Stimulated activated CD4-positive, alpha-beta T cell treated with anti-CD3 and anti-CD28 coated beads, Interleukin-1b, Interleukin-23, amount 100 ng/mL, for 48 hours (primary cell): ENCODE measurements around the gene PRR7.

Experiments
- DNase-seq: peaks from one replicate; pipeline ENCODE4 v3.0.0-alpha.2; 2020

Gene PRR7

DNA sequence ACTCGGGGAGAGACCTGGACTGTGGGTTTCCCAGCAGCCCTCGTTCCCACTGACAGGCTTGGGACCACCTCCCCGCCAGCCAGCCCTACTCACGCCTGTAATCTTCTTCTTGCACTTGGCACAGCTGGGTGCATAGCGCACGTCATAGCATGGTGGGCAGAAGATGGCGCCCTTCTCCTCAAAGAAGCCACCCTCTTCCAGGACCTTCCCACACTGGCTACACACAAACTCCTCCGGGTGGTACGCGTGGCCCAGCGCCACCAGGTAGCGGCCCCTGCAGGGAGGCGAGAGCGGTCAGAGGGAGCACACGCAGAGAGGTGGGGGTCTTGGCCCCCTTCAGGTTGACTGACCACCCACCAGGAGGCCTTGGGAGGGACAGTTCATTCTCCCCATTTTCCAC, 41.4 kb downstream of the PRR7 start:
- no peak for DNase-seq

GRCh38 chr5:177489119-177489716, 42.6 kb downstream of the PRR7 start:
- DNase-seq: no peak

- no peak for DNase-seq
These were observed 43.8 kb downstream of the PRR7 start for GRCh38 chr5:177490311-177490991.

- no peak for DNase-seq
These were observed 44.4 kb downstream of the PRR7 start for GRCh38 chr5:177490992-177491391.

GRCh38 chr5:177491429-177491945, 44.9 kb downstream of the PRR7 start:
- DNase-seq: peak; percentile 52

- DNase-seq: no peak
These were observed 45.6 kb downstream of the PRR7 start for GRCh38 chr5:177491983-177492746.

DNA sequence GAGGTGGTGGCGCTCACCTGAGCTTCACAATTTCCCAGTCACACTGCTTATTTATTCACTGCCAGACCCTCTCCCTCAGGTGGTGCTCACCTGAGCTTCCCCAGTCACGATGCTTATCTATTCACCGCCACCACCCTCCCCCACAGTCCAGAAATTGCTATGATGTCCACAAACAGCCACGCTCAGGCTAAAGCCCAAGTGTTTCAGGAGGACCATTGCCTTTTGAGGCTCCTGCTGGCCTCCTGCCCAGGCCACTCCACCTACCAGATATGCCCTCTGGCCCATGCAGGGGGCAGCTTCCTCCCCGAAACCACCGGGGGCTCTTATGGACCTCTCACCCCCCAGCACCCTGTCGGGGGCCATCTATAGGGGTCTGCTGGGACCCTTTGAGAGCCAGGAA, 46.2 kb downstream of the PRR7 start:
- no peak for DNase-seq

GRCh38 chr5:177493795-177494345, 47.3 kb downstream of the PRR7 start:
- no peak for DNase-seq

DNA sequence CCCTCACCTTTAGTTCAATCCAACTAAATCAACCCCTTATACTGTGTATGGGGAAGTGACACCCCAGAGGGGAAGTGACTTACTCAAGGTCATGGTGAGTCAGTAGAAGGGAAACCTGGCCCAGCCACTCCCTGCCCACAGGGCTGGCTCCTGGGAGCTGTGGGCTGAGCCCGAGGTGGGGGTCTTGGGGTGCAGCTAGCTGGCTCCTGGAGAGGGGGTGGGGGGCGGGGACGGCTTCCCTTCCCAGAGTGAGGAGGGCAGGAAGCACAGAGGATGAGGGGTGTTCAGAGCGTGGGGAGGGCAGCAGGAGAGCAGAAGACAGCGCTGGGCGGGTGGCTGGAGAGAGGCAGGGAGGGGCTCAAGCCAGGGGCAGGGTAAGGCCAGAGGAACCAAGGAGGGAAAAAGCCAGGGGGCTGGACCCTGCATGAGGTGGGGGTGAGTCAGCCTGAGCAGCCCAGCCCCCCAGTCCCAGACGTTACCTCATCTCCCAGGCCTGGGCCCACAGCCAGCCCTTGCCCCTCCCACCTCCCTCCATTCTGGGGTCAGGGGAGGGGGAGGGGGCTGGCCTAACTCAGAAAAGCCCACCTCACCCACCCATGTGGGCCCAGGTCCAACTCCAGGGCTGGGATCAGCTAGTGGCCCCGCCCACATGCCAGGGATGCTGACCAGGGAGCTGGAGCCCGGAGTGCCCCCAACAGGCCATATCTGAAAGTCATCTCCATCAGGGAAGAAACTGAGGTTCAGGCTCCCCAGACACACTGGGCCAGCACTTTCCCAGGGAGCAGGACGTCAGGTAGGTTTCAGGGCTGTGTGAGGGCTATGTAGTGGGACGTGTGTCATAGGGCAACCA, 48.0 kb downstream of the PRR7 start:
- peak; percentile 40 for DNase-seq

DNA sequence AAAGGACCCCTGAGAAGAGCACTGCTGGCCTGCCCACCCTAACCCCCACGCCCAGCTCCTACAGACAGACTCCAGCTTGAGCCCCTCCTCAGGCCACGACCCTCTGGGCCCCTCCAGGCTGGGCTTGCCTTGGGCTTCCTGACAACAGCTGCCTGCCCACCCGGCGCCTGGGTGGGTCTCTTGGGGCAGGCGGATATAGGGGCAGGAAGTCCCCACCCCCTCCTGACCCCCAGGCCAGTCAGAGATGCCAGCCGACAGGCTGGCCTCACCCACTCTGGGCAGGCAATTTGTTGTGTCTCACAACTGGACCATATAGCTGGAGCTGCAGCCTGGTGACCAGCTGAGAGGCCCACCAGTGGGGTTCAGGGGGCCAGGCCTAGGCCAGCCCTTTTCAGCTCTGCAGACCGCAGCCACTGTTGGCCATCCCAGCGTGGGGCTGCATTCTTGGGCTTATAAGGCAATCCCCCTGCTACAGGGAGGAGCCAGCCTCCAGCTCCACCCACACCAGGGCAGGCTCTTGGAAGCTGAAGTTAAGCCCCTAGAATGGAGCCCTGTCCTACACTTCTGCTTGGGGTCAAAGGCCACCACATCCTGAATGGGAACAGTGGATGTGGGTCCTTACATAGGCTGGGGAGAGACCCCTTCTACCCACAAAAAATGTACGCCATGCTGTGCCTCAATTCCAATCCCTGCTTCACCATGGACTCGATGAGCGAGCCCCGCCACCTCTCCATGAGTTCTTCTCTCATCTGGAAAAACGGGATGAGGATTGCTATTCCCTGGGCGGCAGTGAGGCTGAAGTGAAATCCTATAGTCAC, 48.8 kb downstream of the PRR7 start:
- no peak for DNase-seq

- no peak for DNase-seq
These were observed 49.6 kb downstream of the PRR7 start for GRCh38 chr5:177496070-177496726.

DNA sequence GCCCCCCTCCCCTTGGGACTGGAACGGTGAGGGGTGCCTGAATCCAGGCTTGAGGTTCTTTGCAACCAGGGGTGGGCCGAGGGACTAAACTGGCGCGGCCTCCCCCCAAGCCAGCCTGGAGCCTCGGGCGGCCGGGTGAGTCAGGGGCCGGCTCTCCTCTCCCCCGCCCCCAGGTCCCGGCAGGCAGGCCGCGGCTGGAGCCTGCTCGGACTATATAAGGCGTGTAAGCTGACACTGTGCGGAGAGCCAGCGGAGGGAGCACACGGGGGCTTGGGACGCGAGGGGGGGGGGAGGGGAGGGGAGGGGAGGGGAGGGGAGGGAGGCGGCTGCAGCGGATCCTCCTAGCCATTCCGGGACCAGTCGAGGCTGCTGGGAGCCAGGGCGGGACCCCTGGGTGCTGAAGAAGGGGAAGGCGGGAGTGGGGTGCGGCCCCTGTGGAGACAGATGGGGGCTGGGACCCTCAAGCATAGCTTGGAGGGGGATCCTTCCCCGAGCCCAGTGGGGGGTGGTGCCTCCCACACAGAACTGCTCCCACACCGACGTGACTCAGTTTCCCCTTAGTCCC, 50.2 kb downstream of the PRR7 start:
- no peak for DNase-seq

GRCh38 chr5:177497292-177498012, 50.8 kb downstream of the PRR7 start, which contains the start of gene PDLIM7:
Gene PDLIM7, minus strand, starts transcription at chr5:177497604. Its CDS starts 1,092 bp downstream, at chr5:177496512.
- peak; percentile 94 for DNase-seq

GRCh38 chr5:177498013-177498787, 51.6 kb downstream of the PRR7 start:
- DNase-seq: peak; percentile 20

GRCh38 chr5:177499842-177500241, 53.2 kb downstream of the PRR7 start:
- DNase-seq: no peak

DNA sequence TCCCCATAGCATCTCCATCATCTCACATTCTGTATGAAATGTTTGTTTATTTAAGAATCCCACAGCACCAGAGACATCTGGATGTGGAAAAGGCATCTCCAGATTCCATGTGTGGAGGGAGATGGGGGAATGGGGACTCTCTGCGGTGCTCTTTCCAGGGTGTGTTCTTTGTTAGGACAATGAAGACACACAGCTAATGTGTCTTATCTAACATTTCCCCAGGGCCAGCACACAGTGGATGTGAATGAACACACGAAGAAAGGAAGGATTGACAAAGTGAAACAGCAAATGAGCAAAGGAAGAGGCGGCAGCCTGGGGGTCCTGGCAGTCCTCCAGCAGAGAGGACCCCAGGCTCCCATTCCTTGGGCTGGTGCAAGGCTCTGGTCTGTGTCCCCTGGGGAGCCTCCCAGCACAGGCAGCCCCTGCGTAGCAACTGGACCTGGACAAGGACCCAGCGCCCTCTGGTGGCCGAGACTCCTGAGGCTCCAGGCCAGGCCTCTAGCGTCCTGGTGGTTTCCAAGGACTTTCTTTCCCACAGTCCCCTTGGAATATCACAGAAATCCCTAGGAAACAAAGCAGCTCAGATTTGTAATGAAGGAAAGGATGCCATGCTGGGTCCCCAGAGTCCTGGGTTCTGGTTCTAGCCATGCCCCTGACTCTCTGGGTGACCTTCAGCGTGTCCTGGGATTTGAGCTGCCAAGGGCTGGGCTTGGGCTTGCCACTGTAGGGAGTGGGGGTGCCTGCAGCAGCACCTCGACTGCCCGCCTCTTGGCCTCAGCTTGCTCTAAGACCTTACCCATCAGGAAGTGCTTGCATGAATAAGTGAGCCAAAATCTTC, 54.3 kb downstream of the PRR7 start:
- DNase-seq: peak; percentile 78

- no peak for DNase-seq
These were observed 55.5 kb downstream of the PRR7 start for GRCh38 chr5:177501874-177502678.
